ENCODE measurements around the gene ATG13.

DNA sequence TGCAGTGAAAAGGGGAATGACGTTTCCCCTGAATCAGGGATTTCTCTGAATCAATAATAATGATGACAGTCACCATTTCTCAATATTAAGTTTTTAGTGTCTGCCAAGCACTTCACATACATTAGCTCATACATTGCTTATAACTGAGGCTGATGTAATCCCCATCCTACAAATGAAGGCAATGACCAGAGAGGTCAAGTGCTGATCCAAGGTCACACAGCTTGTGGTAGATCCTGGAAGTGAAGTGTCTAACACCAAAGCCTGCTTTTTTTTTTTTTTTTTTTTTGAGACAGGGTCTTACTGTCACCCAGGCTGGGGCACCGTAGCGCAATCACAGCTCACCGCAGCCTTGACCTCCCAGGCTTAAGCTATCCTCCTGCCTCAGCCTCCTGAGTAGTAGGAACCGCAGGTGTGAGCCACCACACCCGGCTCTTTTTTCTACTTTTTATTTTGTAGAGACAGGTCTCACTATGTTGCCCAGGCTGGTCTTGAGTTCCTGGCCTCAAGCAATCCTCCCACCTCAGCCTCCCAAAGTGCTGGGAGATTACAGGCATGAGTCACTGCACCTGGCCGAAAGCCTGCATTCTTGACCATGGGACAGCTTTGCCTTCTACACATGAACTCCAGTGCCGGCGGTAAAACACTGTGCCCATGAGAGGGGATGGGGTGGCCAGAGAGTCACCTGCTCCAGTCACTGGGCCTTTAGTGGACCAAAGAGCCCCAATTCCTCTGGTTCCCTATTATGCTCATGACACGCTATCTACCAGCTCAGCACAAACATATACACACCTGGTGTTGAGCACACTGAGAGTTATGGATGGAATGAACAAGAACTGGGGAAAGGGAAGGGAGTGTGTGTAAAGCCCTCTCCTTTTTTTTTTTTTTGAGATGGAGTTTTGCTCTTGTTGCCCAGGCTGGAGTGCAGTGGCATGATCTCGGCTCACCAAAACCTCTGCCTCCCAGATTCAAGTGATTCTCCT lies 65.7 kb downstream of the ATG13 start:
- TF ChIP-seq, protein P1, sequence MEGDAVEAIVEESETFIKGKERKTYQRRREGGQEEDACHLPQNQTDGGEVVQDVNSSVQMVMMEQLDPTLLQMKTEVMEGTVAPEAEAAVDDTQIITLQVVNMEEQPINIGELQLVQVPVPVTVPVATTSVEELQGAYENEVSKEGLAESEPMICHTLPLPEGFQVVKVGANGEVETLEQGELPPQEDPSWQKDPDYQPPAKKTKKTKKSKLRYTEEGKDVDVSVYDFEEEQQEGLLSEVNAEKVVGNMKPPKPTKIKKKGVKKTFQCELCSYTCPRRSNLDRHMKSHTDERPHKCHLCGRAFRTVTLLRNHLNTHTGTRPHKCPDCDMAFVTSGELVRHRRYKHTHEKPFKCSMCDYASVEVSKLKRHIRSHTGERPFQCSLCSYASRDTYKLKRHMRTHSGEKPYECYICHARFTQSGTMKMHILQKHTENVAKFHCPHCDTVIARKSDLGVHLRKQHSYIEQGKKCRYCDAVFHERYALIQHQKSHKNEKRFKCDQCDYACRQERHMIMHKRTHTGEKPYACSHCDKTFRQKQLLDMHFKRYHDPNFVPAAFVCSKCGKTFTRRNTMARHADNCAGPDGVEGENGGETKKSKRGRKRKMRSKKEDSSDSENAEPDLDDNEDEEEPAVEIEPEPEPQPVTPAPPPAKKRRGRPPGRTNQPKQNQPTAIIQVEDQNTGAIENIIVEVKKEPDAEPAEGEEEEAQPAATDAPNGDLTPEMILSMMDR (IDR thresholded peaks at IDR 0.05) = no peak
- no peak for TF ChIP-seq POLR2A (IDR thresholded peaks at IDR 0.05)
